Suprapubic skin (tissue), 4 donors: ENCODE data around the gene CBARP.

ENCODE experiments used
- CTCF ChIP-seq, 2 donors: fragments of 200-600 bp in 1 of 2; fragments of 450-650 bp in 1 of 2; sonication (generic) in 1 of 2; IDR thresholded peaks; one replicate each; pipeline ENCODE4 v1.5.1; 2016 to 2019; ENCODE audit warnings: antibody characterized with exemption in 2 of 2, mild to moderate bottlenecking in 1 of 2, moderate library complexity in 1 of 2
- POLR2A ChIP-seq, 2 donors: fragments of 450-650 bp; IDR thresholded peaks; one replicate each; pipeline ENCODE4 v1.6.1; 2017; ENCODE audit warnings: antibody characterized with exemption in 2 of 2, mild to moderate bottlenecking in 2 of 2, moderate library complexity in 2 of 2
- POLR2AphosphoS5 ChIP-seq, 3 donors: sonication (generic); formaldehyde crosslinking; IDR thresholded peaks; one replicate each; pipeline ENCODE4 v1.6.1; 2017; ENCODE audit warnings: antibody characterized with exemption in 3 of 3

- TF ChIP-seq CTCF (IDR thresholded peaks at IDR 0.05) = no peak
- no peak for TF ChIP-seq POLR2A (IDR thresholded peaks at IDR 0.05)
- TF ChIP-seq POLR2AphosphoS5 (IDR thresholded peaks at IDR 0.05) = no peak
Measured at GRCh38 chr19:1182727-1183126, 55.1 kb downstream of the CBARP start.
